Thyroid gland (tissue), 4 donors: ENCODE measurements around the gene SF3B1. TPM values are rescaled to one million over a fixed set of nuclear protein-coding genes. Genes with fewer than 3 reads are reported as not detected.
A peak's percentile ranks its signal among the peaks of the same experiment; 100 is the strongest.
"Not testable (repeated sequence)": the region's sequence is repeated elsewhere in the genome, so short reads cannot be mapped to it uniquely, and the experiment has no call there.

Experiments
- DNase-seq, 2 donors: peaks; one replicate each; pipeline ENCODE4 v3.0.0-alpha.2; 2019
- H3K27ac ChIP-seq, 3 donors: fragments of 200-600 bp; sonication (generic); 1 replicate in 2 of 3; 2 replicates in 1 of 3; pipeline ENCODE4 v1.5.1; 2016 to 2019; ENCODE audit warnings: mild to moderate bottlenecking in 1 of 3, moderate library complexity in 1 of 3
- H3K27me3 ChIP-seq: fragments of 200-600 bp; sonication (generic); one replicate; pipeline ENCODE4 v1.5.1; 2019
- H3K36me3 ChIP-seq, 2 donors: fragments of 200-600 bp; sonication (generic); one replicate each; pipeline ENCODE4 v1.5.1; 2016 to 2019
- H3K4me1 ChIP-seq, 2 donors: fragments of 200-600 bp; sonication (generic); one replicate each; pipeline ENCODE4 v1.5.1; 2017 to 2019
- H3K4me3 ChIP-seq, 3 donors: fragments of 200-600 bp; sonication (generic); replicated peaks in 1 of 3; 1 replicate in 2 of 3; 2 replicates in 1 of 3; pipeline ENCODE4 v1.5.1; 2016; ENCODE audit warnings: mild to moderate bottlenecking in 1 of 3
- H3K9me3 ChIP-seq: fragments of 200-600 bp; sonication (generic); one replicate; pipeline ENCODE4 v1.5.1; 2017
- POLR2A ChIP-seq, 2 donors: fragments of 450-650 bp; IDR thresholded peaks; one replicate each; pipeline ENCODE4 v1.6.1; 2017; ENCODE audit warnings: antibody characterized with exemption in 2 of 2, mild to moderate bottlenecking in 2 of 2, moderate library complexity in 1 of 2
- WGBS, 2 donors: methylation state at CpG; one replicate each; pipeline ENCODE4 v1.1.5; 2017; 5-methylcytosine and 5-hydroxymethylcytosine counted together
- intact Hi-C: fragments of 100-400 bp; cut with DNase I; formaldehyde crosslinking; loops from one replicate; pipeline ENCODE4 v1.15.1; 2023
- total RNA-seq, 4 donors: library from RNA; depleted of rRNA; stranded (reverse); fragments of >200 nt; gene quantifications; one replicate each; pipeline ENCODE4 v1.2.3, GENCODE V29; 2016
- TF ChIP-seq, protein P1 (sequence below), 6 experiments: fragments of 200-600 bp in 3 of 6; fragments of 450-650 bp in 3 of 6; sonication (generic) in 3 of 6; IDR thresholded peaks; one replicate each; pipeline ENCODE4 v1.5.1; 2016 to 2019; ENCODE audit warnings: antibody characterized with exemption in 6 of 6, mild to moderate bottlenecking in 2 of 6, inconsistent platforms in 1 of 6, moderate library complexity in 1 of 6

SF3B1 gene
- total RNA-seq, 4 donors from 2014 or later = 297 to 948 (median 607) TPM

GRCh38 chr2:197454923-197455322 is 20.1 kb upstream of the SF3B1 start:
- H3K9me3 ChIP-seq = no peaks in the 10 kb centered on the region
- H3K4me1 ChIP-seq = peaks cover 7 to 13% of the 10 kb centered on the region in 2 donors
- no peaks in the 10 kb centered on the region for H3K27me3 ChIP-seq
- peaks cover 2% of the 10 kb centered on the region in 2 donors for H3K36me3 ChIP-seq
- WGBS, 2 donors = 87 to 91% methylated on average over 2 of the region's 2 CpGs
- intact Hi-C loops = no loop called here
- DNase-seq = no peak
- H3K4me3 ChIP-seq = no peak overlapping the region
- H3K27ac ChIP-seq = no peak overlapping the region
- TF ChIP-seq, protein P1, sequence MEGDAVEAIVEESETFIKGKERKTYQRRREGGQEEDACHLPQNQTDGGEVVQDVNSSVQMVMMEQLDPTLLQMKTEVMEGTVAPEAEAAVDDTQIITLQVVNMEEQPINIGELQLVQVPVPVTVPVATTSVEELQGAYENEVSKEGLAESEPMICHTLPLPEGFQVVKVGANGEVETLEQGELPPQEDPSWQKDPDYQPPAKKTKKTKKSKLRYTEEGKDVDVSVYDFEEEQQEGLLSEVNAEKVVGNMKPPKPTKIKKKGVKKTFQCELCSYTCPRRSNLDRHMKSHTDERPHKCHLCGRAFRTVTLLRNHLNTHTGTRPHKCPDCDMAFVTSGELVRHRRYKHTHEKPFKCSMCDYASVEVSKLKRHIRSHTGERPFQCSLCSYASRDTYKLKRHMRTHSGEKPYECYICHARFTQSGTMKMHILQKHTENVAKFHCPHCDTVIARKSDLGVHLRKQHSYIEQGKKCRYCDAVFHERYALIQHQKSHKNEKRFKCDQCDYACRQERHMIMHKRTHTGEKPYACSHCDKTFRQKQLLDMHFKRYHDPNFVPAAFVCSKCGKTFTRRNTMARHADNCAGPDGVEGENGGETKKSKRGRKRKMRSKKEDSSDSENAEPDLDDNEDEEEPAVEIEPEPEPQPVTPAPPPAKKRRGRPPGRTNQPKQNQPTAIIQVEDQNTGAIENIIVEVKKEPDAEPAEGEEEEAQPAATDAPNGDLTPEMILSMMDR (IDR thresholded peaks at IDR 0.05) = no peak
- TF ChIP-seq POLR2A (IDR thresholded peaks at IDR 0.05) = no peak

GRCh38 chr2:197453914-197454398 is 19.1 kb upstream of the SF3B1 start:
- WGBS, 2 donors = 0% methylated on average over 10 to 11 of the region's 11 CpGs
- Histone ChIP-seq H3K36me3 (no peaks in the 10 kb centered on the region), H3K4me1 (peaks cover 7 to 13% of the 10 kb centered on the region in 2 donors), H3K27ac (peak overlapping the region; percentile 96 to 100 (median 99)), H3K27me3 (no peaks in the 10 kb centered on the region), H3K4me3 (peak overlapping the region; percentile 17 to 93 (median 83)), H3K9me3 (no peaks in the 10 kb centered on the region)
- peak in 1 of 2 donors; percentile 72 for DNase-seq
- intact Hi-C loops = no loop called here
- TF ChIP-seq, protein P1 (IDR thresholded peaks at IDR 0.05) = no peak

DNA sequence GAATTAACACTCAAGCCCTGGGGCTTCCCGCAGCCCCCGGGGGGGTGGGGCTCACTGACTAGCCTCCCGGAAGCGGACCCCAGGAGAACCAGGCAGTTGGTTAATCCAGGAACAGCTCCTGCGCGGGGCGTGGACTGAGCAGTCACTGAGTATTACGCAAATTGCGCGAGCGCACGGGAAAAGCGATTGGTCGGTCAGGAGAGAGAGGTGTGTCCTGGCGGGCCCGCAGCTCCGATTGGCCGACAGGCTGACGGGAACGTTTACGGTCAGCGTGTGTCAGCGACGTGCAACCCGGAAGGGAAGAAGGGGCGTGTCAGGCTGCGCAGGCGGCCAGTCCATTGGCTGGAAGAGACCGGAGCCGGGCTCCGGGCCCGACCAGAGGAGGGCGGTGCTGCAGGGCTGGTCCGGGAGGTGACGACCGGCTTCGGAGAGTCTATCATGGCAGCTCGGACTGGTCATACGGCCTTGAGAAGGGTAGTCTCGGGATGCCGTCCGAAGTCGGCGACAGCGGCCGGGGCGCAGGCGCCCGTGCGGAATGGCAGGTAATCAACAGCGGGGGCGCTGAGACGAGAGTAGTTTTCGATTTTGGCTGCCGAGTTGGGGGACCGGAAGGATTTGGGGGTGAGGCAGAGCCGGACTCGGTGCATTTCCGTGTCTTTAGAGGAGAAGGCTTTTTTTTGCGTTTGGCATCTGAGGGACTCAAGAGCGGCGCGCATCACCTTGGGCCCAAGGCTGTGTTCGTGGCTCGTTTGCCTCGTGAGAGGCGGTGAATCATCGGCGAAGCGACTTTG is 18.5 kb upstream of the SF3B1 start, which contains the start of gene COQ10B:
Gene COQ10B (plus strand): TSS at position 430 of the 791 bp plus-strand sequence. CDS start 9 bp downstream, at position 439.
- WGBS, 2 donors = 0% methylated on average over 36 to 40 of the region's 70 CpGs

DNA sequence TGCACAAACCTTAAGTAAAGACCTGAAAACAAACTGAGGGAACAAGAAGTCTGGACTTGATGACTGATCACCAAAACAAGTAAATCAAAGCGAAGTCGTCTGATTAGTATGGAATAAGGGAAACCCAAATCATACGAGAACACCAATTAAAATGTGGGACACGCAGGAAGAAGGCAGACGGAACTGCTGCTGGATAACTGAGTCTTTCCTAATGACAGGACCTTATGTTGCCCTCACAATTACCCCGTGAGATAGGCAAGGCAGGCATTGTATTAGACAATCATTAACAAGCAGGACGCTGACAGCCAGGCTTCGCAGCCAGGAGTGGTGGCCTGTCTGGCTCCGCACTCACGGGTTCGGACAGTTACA is 17.9 kb upstream of the SF3B1 start:
- 4 to 5% methylated on average over 9 to 11 of the region's 11 CpGs for WGBS, 2 donors
- H3K4me1 ChIP-seq = peaks cover 7 to 13% of the 10 kb centered on the region in 2 donors
- no peaks in the 10 kb centered on the region for H3K9me3 ChIP-seq
- H3K27me3 ChIP-seq = no peaks in the 10 kb centered on the region
- H3K27ac ChIP-seq = peak overlapping the region; percentile 81 to 100 (median 99)
- no peak for DNase-seq
- H3K36me3 ChIP-seq = no peaks in the 10 kb centered on the region
- TF ChIP-seq POLR2A (IDR thresholded peaks at IDR 0.05) = no peak
- TF ChIP-seq, protein P1 (IDR thresholded peaks at IDR 0.05) = no peak
- peak overlapping the region; percentile 30 to 83 (median 43) for H3K4me3 ChIP-seq
- intact Hi-C loops = no loop called here

More for the DNA sequence above, 18.5 kb upstream of the SF3B1 start, which contains the start of gene COQ10B:
- peak; percentile 80 to 89 for TF ChIP-seq POLR2A (IDR thresholded peaks at IDR 0.05)
- TF ChIP-seq, protein P1 (IDR thresholded peaks at IDR 0.05) = peak in 3 of 6 experiments; percentile 6 to 17 (median 10)
- intact Hi-C loops = no loop called here
- peak; percentile 99 to 100 for DNase-seq
- peak within 1 kb of the TSS; percentile 30 to 93 (median 83) for H3K4me3 ChIP-seq
- peak within 1 kb of the TSS; percentile 96 to 100 (median 99) for H3K27ac ChIP-seq
- H3K36me3 ChIP-seq = no peaks in the 10 kb centered on the region
- no peaks in the 10 kb centered on the region for H3K27me3 ChIP-seq
- no peaks in the 10 kb centered on the region for H3K9me3 ChIP-seq
- H3K4me1 ChIP-seq = peaks cover 7 to 13% of the 10 kb centered on the region in 2 donors

GRCh38 chr2:197450935-197451358 is 16.1 kb upstream of the SF3B1 start:
- H3K27me3 ChIP-seq, H3K4me3 ChIP-seq, H3K27ac ChIP-seq, H3K9me3 ChIP-seq, intact Hi-C loops, DNase-seq, H3K36me3 ChIP-seq: not testable (repeated sequence)
- WGBS, 2 donors = 88 to 89% methylated on average over 5 to 6 of the region's 6 CpGs
- H3K4me1 ChIP-seq = peaks cover 7 to 13% of the 10 kb centered on the region in 2 donors
